GM18507 (cell line): Measurements from ENCODE around the gene VLDLR.
A peak's percentile ranks its signal among the peaks of the same experiment; 100 is the strongest.

ENCODE experiments used
- DNase-seq: peaks from one replicate; pipeline ENCODE4 v3.0.0; 2011; ENCODE audit warnings: low read depth; ENCODE audit not compliant: insufficient read length; ENCODE audit errors: extremely low spot score
- FAIRE-seq: peaks from 2 replicates; lab custom pipeline; 2011; peaks lifted over from hg19 to GRCh38; lab: Jason Lieb, UNC

VLDLR gene

DNA sequence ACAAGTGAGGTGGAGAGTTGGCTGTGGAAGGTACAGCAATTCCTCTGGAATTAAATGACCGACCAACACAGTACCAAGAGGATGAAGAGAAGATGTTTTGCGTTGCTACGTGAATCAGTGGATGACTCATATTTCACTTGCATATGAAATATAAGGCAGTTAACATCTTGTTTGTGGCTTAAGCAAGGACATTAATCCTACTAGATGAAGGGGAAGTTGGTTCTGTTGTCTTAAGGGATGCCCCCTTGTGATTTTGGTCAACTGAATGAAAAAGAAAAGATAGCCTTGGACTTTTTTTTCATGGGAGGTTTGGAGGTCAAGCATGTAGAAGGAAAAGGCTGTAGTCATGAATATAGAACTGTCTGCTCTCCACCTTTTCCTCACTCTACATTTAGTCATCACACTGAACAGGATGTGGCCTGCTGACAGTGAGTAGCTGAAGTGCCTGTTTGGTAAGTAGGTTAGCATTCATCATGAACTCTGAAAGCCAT lies 33.9 kb downstream of the VLDLR start:
- no peak for DNase-seq
- FAIRE-seq, result no peak

DNA sequence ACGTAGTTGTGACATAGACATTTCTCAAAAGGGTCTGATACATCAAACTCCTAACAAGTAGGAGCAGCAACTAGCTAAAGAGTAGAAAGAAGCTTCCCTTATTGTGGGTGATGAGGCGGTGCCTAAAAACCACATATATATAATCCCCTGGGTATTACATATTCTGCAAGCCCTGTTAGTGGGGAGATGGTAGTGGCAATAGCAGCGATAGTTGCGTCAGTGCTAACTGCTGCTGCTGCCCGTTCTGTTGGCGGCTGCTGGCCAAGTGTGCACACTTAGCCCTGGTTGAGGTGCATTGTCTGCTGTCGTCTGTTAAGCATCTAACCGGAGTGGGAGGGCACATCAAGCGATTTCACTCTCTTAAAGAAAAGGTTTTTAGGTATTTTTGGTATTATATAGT lies 35.8 kb downstream of the VLDLR start:
- FAIRE-seq (no peak), DNase-seq (no peak)

DNA sequence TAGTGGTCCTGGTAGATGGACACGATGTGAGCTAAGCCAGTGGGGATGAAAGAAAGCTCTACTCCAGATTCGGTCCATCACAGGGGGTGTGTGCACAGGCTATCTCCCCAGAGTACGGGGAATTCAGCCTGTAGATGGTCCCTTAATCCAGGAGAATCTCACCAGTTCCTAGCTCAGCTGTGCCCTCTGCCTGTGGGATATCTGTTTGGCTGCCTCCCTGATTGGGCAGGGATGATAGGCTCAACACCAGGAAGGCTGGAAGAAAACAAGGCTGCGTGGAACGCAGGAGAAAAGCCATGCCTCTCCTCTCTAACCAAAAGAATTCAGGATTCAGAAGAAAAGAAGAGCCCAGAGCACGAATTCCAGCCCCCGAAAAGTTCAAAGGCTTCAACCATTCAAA lies 40.9 kb downstream of the VLDLR start:
- DNase-seq, result no peak
- FAIRE-seq, result no peak

DNA sequence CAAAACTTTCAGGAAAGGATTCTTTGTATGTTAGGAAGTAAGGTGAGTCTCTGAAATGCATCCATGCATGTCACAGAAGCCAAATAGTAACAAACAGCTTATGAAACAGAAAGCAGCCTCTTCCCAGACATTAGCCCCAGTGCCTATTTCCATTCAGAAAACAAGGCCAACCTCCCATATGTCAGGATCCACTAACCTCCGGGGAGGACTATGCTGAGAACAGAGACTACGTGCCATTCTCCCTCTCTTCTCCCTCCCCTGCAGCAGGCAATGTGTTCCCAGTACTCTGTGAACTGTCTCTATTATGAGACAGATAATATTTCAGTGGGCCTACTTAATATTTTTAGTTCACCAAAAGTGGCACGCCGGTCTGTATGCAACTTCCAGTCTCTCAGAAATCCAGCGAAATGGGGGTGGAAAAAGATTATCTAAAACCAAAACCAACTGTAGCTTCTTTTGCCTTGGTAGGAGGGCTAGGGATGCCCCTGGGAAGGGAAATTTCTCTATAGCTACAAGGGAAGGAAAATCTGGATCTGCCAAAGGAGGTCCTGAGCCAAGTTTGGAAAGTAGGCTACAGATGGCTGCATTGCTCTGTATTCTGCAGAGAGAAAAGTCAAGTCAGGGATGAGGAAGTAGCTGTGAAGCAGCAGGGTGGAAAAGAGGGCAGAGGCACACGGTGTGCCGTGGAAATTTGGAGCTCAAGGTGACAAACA lies 42.0 kb downstream of the VLDLR start:
- DNase-seq (no peak), FAIRE-seq (no peak)

DNA sequence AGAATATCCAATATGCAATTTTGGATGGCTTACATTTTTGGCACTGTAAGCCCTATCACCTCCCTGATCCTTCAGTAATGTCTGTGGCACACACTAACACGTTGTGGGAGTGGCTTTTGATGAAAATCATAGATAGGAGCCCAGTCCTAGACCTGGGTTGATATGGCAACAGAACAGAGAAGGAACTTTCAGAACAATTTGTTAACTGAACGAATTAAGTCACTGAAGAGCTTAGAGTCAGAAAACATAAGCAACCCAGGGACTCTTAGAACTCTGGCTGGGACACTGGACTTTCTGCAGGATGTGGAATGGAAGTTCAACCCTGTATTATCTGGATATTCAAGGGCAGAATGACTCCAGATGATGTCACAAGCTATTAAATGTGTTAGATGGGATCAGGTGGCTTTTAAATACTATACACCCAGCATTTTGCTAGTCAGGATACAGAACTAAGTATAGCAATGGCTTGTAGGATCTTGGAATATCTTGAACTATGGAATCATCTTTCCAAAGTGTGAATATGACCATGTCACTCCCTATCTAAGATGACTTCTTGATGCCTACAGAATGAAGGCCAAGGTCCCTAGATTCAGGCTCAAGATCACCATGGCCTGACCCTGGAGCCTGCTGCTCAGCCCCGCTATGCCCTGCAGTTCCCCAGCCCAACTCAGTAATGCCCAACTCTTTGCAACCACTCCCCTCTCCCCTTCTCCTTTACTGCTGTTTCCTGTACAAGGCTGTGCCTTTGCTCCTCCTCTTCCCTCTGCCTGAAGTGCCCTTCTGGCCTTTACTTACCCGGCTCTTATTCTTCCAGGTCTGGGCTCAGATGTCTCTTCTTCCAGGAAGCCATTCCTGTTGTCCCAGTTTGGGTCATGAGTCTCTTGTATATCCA lies 42.8 kb downstream of the VLDLR start:
- FAIRE-seq, result no peak
- no peak for DNase-seq

DNA sequence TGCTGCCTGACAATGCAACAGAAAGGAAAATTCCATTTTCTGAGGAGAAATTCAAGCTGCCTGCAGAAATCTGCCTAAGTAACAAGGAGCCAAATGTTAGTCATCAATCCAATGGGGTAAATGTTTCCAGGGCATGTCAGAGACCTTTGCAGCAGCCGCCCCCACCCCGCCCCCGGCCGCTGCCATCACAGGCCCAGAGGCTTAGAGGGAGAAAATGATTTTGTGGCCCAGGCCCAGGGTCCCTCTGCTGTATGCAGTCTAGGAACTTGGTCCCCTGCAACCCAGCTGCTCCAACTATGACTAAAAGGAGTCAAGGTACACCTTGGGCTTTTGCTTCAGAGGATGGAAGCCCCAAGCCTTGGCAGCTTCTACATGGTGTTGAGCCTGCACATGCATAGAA lies 45.0 kb downstream of the VLDLR start:
- FAIRE-seq (no peak), DNase-seq (no peak)

DNA sequence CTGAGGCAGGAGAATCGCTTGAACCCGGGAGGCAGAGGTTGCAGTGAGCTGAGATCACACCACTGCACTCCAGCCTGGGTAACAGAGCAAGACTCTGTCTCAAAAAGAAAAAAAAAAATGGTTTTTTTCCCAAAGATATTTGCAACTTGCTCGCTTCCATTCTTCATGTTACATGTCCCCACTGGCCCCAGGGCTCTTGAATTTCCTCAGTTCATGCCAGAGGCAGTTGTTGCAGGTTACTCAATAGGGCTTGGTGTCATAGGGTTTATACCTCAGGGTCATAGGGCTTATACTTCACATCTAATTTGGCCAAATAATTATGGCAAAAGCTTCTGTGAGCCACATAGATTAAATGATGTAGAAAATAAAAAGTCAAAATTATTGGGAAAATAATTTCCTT lies 51.6 kb downstream of the VLDLR start:
- FAIRE-seq (no peak), DNase-seq (no peak)

DNA sequence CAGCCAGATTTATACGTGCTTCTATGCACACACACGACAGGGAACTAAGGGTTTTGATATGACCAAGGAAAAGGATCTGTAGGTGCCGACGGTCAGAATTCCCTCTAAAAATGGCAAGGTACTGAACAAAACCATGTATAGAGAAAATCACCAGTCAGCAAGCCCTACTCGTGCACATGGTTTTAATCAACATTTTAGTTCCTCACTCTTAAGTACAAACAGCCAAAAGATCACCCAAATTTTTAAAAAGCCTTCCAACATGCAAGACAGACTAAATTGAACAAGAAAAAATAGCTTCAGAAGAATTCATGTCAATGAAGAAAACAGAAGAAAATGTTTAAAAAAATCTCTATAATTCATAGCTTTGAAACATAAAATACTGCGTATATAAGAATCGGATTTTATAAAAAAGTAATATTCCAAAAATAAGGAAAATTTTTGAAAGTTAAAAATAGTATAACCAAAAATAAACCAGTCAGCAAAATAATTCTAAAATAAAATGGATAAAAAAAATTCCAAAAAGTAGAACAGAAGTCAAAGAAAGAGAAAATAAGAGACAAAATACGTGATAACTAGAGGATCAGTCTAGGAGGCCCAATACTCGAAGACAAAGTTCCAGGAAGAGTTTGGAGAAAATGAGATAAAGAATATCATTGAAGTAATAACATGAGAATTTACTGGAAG lies 52.7 kb downstream of the VLDLR start:
- FAIRE-seq (no peak), DNase-seq (no peak)

DNA sequence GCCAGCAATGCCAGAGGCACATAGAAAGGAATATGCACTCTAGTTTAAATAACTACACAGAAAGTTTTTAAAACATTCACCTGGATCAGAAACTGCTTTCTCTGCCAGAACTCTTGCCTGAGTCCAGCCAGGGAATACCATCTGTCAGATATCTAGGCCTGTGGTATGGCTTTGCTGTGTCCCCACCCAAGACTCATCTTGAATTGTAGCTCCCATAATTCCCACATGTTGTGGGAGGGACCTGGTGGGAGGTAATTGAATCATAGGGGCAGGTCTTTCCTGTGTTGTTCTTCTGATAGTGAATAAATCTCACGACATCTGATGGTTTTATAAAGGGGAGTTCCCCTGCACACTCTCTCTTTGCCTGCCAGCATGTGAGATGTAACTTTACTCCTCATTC lies 54.2 kb downstream of the VLDLR start:
- DNase-seq (no peak), FAIRE-seq (no peak)

DNA sequence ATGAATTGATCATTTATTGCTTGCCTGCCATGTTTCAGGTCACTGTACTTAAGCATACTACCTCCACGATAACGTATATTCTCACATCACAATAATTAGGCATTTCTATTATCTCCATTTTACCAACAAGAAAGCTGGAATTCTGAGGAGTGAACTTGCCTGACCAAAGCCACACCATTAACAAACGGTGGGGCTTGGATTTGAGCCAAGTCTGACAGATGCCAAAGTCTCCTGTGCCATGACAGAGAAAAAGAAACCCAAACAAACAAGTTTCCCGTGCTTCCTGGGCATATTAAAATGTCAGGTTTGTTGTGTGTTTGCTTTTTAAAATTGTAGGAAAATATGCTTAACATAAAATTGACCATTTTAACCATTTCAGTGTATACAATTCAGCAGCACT lies 54.9 kb downstream of the VLDLR start:
- DNase-seq (no peak), FAIRE-seq (no peak)

DNA sequence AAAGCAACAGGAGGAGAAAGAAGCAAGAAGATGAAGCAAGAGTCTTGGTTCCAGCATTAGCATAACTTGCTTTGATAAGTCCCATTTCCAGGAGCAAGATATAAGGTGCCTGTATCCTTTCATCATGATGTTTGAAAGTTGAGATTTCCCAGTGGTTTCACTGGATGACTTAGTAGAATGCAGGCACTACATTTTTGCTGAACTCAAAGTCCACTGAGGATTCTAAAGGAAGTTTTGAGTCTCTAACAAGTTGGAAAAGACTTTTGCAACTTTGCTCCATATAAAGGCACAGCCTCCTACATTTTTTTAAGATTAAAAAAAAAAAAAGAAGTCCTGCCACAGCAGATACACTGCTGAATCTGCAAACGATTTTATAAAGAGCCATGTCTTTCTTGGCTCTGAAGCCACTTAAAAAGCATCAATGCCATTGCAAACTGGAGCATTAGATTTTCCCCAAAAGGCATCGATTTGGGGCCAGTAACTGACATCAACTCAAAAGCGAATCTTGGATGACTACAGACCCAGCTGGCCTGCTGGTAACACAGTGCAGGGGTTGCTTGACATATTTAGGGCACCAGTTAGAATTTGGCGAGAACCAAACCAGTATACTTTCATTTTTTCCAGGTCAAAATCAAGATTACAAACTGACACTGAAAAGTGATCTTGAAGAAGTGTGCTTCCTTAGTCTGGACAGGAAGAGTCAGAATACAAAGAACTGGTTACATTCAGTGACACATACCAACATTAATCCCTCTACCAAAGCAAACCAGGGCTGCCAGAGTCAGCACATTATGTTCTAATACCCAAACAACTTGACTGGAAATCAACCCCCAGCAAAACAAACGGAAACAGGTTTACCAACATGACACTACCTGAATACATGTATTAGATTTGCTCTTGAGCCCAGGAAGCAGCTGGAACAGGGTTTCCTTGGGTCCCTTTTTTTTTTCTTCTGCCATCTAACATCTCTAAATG lies 56.6 kb downstream of the VLDLR start:
- FAIRE-seq, result no peak
- DNase-seq, result no peak

DNA sequence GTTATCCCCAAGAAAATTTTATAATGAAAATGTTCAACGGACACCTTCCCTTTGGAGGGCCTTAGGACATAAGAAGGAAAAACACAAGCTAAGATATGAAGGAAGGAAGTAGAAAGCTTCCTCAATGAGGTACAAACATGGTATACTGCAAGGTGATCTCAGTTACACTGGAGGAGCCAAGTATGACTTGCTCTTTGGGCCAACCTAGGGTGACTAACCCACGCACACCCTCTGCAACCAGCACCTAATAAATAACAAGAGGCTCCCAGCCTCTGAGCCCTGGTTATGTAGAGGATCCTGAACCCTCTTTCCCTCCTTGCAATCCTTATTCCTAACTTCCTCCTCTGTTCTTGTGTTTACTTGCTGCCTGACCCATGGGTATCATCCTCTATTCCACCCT lies 57.4 kb downstream of the VLDLR start:
- DNase-seq (no peak), FAIRE-seq (no peak)

DNA sequence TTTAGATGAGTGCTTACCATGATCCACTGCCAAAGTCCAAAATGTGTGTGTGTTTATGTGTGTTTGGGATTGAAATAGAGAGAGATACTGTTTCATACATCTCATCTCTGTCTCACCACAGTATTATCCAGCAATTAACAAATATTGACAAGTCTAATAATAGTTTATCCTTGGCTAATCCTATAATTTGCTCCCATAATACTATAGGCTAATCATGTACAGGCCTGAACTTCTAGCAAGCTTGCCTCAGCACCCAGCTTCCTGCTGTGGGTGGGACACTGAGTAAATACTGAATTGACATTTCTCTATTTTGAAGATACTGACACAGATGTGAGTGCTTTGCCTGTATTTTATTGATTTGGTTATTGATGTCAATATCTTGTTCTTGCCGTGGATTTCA lies 60.4 kb downstream of the VLDLR start:
- DNase-seq, result no peak
- no peak for FAIRE-seq

DNA sequence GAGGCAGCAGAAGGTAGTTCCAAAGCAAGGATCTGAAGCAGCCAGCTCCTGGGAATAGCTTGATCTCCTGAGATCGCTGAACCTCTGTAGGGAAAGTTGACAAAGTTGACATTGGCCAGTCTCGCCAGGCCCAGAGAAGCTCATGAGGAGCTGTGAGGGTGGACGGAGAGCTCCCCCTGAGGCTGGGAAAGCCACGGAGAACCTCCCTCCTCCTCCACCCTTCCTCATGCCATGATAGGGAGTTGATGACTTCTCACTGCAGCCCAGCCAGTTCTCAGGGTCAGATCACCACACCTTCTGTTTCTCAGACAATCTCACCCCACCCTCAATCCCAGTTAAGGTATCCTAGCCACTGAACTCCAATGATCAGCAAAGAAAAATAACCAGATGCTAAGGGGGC lies 65.3 kb downstream of the VLDLR start:
- FAIRE-seq (no peak), DNase-seq (no peak)

DNA sequence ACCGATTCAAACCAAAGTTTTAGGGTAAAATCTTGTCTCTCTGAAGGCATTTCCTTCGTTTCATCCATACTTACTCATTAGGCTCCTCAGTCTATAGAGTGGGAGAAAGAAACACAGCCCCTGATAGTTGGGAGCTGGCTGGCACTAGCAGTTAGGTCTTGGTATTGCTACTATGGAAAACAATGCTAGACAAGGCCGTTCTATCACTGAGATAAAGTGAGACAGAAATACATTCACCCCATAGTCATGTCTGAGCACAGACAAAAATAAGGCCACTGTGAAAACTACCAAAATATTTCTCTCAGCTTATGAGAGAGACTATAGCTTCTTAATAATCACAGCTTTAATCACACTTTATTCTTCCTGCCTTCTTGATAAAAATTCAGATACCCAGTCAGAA lies 67.0 kb downstream of the VLDLR start:
- DNase-seq, result no peak
- FAIRE-seq, result no peak

DNA sequence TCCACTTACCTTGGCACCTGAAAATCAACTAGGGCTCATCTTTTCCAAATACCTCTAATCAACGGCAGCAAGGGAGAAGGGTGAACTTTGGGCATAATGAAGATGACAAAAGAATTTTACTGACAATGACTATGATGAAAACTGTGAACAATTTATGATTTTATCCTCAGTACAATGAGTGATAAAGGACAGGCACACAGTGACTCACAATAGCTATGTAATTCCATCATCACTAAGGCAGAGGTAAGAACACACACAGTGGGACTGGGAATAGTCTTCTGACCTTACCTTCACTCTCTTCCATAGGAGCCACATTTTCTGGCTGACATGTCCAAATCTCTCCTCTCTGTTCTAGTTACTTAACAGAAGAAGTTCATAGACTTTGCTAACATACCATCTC lies 69.6 kb downstream of the VLDLR start:
- DNase-seq, result no peak
- FAIRE-seq, result no peak

DNA sequence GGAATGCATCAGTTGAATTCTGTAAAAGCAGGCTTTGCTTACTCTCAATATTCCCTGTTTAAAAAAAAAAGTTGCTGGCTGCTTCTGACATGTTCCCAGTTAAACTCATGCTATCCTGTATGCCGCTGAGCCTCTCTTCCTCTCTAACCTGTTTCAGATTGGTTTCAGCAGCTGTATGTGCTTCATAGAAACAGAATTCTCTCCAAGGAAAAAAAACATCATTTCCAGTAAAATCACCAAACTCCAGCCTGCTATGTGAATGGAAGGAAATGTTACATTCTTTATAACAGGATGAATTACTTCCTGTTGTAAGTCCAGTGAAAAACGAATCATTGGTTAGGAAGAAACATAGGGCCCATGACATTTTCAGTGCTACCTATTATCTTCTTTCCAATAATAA lies 70.0 kb downstream of the VLDLR start:
- no peak for FAIRE-seq
- DNase-seq, result no peak

DNA sequence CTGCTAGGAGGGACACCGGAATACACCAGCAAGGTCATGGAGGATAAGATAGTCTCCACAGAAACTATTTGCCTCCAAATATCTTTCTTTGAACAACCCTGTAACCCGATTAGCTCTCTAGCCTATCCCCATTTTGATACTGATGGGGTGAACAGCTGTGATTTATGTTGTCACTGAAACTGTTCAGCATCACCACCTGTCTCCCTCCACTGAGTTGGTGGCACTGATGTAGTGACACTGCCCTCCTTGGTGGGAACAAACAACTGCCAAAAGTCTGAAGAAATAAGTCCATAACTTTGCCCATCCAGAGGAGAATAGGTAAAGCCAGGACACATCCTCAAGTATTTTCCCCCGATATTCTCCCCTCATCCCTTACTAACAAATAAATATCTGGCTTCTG lies 71.5 kb downstream of the VLDLR start:
- FAIRE-seq (no peak), DNase-seq (no peak)

DNA sequence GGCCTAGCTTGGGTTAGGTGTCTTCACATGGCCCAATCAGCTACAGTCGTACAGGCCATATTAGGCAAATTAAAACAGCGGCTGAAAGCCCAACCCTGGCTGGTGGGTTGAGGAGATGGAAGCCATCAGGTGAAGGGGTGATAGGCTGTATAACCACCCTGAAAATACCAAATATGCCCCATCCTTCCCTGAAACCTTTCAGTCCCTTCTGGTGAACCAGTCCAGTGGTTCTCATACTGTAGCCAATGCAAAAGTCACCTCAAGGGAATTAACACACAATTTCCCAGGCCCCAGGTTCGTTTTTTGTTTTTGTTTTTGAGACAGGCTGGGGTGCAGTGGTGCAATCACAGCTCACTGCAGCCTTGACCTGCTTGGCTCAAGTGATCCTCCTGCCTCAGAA lies 75.9 kb downstream of the VLDLR start:
- peak; percentile 24 for FAIRE-seq
- DNase-seq, result no peak
